Esophagus squamous epithelium (tissue), 4 donors: Measurements from ENCODE around the gene YAE1.

Experiments
- POLR2A ChIP-seq, 4 donors: fragments of 450-650 bp; IDR thresholded peaks; one replicate each; pipeline ENCODE4 v1.6.1; 2017; ENCODE audit warnings: antibody characterized with exemption in 4 of 4, mild to moderate bottlenecking in 4 of 4, moderate library complexity in 3 of 4
- TF ChIP-seq, protein P1 (sequence below), 6 experiments: fragments of 450-650 bp in 4 of 6; fragments of 200-600 bp in 2 of 6; sonication (generic) in 2 of 6; IDR thresholded peaks; one replicate each; pipeline ENCODE4 v1.5.1; 2016 to 2019; ENCODE audit warnings: antibody characterized with exemption in 6 of 6, mild to moderate bottlenecking in 4 of 6, moderate library complexity in 4 of 6

DNA sequence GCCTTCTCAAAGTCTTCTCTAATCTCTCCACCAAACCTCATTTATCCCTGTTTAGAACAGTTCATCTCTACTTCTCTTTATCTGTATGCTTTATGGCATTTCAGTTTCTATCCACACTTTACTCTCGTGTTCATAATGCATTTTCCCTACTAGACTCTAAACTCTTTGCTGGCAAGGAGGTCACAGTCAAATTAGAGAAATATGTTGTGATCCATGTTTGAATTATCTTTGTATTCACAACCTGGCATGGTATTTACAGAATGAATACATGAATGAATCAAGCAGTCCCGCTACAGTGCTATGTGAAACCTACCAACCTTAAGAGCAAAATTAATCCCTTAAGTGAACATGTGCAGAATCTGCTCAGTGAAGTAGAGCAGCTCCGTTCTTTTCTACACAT is 12.8 kb upstream of the YAE1 start:
- TF ChIP-seq POLR2A (IDR thresholded peaks at IDR 0.05), result no peak
- TF ChIP-seq, protein P1, sequence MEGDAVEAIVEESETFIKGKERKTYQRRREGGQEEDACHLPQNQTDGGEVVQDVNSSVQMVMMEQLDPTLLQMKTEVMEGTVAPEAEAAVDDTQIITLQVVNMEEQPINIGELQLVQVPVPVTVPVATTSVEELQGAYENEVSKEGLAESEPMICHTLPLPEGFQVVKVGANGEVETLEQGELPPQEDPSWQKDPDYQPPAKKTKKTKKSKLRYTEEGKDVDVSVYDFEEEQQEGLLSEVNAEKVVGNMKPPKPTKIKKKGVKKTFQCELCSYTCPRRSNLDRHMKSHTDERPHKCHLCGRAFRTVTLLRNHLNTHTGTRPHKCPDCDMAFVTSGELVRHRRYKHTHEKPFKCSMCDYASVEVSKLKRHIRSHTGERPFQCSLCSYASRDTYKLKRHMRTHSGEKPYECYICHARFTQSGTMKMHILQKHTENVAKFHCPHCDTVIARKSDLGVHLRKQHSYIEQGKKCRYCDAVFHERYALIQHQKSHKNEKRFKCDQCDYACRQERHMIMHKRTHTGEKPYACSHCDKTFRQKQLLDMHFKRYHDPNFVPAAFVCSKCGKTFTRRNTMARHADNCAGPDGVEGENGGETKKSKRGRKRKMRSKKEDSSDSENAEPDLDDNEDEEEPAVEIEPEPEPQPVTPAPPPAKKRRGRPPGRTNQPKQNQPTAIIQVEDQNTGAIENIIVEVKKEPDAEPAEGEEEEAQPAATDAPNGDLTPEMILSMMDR (IDR thresholded peaks at IDR 0.05), result no peak
